ENCODE data around the gene DYSF.

GRCh38 chr2:71613953-71614925 lies 160.9 kb downstream of the DYSF start:
- TF ChIP-seq POLR2A (IDR thresholded peaks at IDR 0.05; ENCODE audit: low read depth, low read length), result no peak
- TF ChIP-seq CTCF (IDR thresholded peaks at IDR 0.05; ENCODE audit: extremely low read depth in 1 of 2, insufficient read depth in 1 of 2, low read depth in 1 of 2, low read length in 2 of 2), result no peak
- no peak for TF ChIP-seq JUN (IDR thresholded peaks at IDR 0.05; ENCODE audit: borderline replicate concordance, insufficient read depth, insufficient read length, low read depth)
- no peak for TF ChIP-seq POLR2AphosphoS5 (IDR thresholded peaks at IDR 0.05; ENCODE audit: insufficient read depth, low read depth, low read length)

Measured in endothelial cell of umbilical vein (primary cell).